HFFc6 (cell line): Measurements from ENCODE around the gene MARCO. TPM values are rescaled to one million over a fixed set of nuclear protein-coding genes. Genes with fewer than 3 reads are reported as not detected.
"Not testable (repeated sequence)": the region's sequence is repeated elsewhere in the genome, so short reads cannot be mapped to it uniquely, and the experiment has no call there.

Experiments
- DNase-seq: peaks from one replicate; pipeline ENCODE4 v3.0.0-alpha.2; 2018
- H3K27ac Mint-ChIP-seq: 2 replicates; pipeline ENCODE4 v1.8.0; 2020; ENCODE audit warnings: mild to moderate bottlenecking, mixed read lengths
- H3K27me3 Mint-ChIP-seq: 2 replicates; pipeline ENCODE4 v1.8.0; 2021; ENCODE audit warnings: mild to moderate bottlenecking, moderate library complexity, mixed read lengths; ENCODE audit not compliant: insufficient read depth
- H3K36me3 Mint-ChIP-seq: 2 replicates; pipeline ENCODE4 v1.8.0; 2021; ENCODE audit warnings: low read depth, mixed read lengths
- H3K4me1 Mint-ChIP-seq: 2 replicates; pipeline ENCODE4 v1.8.0; 2020; ENCODE audit warnings: low read depth, mixed read lengths
- H3K4me3 Mint-ChIP-seq: 2 replicates; pipeline ENCODE4 v1.8.0; 2020; ENCODE audit warnings: mild to moderate bottlenecking, moderate library complexity, mixed read lengths
- H3K9me3 Mint-ChIP-seq: 2 replicates; pipeline ENCODE4 v1.8.0; 2020; ENCODE audit warnings: mild to moderate bottlenecking, mixed read lengths
- CTCF ChIP-seq: fragments of 200-600 bp; sonication (generic); IDR thresholded peaks from 2 replicates; pipeline ENCODE4 v1.5.0; 2021; ENCODE audit warnings: antibody characterized with exemption, mild to moderate bottlenecking
- total RNA-seq, 6 experiments: library from RNA; stranded (reverse); fragmentation: NEBNext Ultra II Directional; extraction: Animal tissue kit (Norgen Biotek cat#: 25700); gene quantifications; 2 replicates in 1 of 6; 3 replicates in 5 of 6; pipeline ENCODE4 v1.2.3, GENCODE V29; 2021

The MARCO gene
- total RNA-seq, 6 experiments from 2014 or later = not detected

DNA sequence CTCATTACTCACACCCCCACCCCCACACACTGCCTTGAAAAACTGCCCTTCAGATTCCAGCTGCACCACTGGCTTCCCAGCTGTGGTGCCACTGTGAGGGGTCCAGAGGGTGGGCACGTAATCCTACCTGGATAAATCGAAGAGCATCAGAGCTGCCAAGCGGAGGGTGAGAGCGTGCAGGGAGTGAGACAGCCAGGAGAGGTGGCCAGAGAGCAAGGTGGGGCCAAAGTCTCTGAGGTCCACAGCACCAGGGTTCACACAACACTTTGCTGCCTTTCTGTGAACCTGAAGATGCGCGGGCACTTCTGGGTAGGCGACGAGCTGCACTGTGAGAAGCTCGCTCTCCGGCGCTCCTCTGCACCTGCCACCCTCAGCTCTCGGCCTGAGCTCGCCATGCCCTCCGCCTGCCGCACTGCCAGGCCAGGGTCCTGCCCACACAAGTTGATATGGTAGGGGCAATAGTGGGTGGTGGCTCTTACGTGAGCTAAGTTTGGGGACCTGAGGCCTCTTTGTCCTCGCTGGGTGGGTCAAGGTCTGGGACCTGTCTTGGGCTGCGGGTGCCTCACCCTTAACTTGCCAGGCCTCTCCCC, 83.9 kb downstream of the MARCO start:
- no peak overlapping the region for H3K4me3 Mint-ChIP-seq
- H3K27me3 Mint-ChIP-seq = peaks cover 6% of the 10 kb centered on the region
- no peak for DNase-seq
- TF ChIP-seq CTCF = no peak
- H3K27ac Mint-ChIP-seq = no peak overlapping the region
- no peaks in the 10 kb centered on the region for H3K4me1 Mint-ChIP-seq
- H3K9me3 Mint-ChIP-seq = no peaks in the 10 kb centered on the region
- H3K36me3 Mint-ChIP-seq = no peaks in the 10 kb centered on the region

DNA sequence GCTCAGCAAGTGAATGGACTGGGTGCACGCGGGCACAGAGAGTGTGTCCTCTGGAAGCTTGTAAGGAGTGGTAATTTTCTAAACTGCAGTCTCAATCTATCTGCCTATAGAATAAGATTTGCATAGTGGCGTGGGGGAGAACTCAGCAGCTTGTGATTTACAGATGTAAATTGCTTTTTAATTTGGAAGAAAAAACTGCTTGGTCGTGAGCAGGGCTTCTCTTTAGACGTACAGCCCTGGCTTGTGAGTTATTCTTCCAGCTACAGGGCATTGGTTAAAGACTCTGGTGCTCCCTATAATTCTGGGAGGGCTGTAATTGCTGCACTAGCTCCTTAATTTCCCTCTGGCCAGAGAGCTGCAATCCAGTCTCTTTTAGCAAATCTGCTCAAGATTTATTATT, 84.9 kb downstream of the MARCO start:
- Mint-ChIP-seq H3K27me3 (peaks cover 6% of the 10 kb centered on the region), H3K4me1 (no peaks in the 10 kb centered on the region), H3K36me3 (no peaks in the 10 kb centered on the region), H3K27ac (no peak overlapping the region), H3K4me3 (no peak overlapping the region), H3K9me3 (no peaks in the 10 kb centered on the region)
- DNase-seq = no peak
- no peak for TF ChIP-seq CTCF

DNA sequence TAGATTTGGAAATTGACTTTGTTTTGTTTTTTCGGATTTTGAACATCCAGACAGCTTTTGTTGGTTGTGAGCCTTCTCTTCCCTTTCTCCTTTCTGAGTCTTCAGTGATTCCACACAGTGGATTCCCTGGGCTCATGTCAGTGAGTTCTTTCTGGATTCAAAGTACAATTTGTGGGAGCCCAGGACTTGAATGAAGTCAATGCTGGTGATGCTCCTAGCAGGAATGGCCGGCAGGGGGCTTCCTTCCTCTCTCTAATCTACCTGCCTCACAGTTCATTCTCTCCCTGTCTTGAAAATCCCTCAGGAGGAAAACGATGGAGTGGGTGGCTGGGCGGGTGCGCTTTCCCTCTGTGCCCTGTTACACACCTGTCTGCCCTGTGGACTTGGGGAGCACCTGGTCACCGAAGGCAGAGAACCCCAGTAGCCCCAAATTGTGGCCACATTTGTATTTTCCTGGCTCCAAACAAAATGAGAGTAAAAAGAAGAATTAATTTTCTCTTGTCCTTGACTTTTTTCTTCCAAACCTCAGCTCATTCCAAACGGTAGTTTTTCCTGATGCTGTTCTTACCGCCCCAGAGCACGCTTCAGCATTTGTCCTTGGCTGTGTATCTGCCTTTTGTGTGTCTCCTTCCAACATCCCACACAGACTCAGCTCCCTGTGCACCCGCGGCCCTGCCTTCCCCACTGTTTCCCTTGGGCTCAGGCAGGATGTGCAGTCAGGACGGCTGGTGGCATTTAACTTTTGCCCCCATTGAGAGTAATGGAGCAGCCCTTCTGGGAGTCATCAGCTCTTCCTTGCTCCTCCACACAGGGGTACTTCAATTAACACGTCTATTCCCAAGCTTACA, 86.6 kb downstream of the MARCO start:
- Mint-ChIP-seq H3K27ac (no peak overlapping the region), H3K27me3 (peaks cover 6% of the 10 kb centered on the region), H3K36me3 (no peaks in the 10 kb centered on the region), H3K4me1 (no peaks in the 10 kb centered on the region), H3K4me3 (no peak overlapping the region), H3K9me3 (no peaks in the 10 kb centered on the region)
- TF ChIP-seq CTCF = peak; percentile 80
- DNase-seq = peak; percentile 32

DNA sequence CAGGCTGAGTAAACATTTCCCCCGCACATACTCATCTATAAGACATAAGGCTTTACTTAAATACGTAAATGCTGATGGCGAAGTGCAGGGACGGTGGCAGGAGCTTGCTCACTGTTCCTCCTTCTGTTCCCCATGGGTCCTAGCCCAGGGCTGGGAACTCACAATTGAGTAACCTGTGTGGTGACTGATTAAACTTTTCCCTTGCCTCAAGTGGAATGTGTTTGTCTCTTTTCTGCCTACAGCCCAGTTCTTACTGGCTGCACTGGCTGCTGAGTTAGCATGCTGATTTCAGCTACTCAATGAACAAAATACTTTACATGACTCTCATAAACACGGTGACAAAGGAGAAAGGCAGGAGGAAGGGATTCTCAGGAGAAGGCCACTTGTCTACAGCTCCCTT, 87.3 kb downstream of the MARCO start:
- H3K4me3 Mint-ChIP-seq = no peak overlapping the region
- H3K27me3 Mint-ChIP-seq = peaks cover 6% of the 10 kb centered on the region

DNA sequence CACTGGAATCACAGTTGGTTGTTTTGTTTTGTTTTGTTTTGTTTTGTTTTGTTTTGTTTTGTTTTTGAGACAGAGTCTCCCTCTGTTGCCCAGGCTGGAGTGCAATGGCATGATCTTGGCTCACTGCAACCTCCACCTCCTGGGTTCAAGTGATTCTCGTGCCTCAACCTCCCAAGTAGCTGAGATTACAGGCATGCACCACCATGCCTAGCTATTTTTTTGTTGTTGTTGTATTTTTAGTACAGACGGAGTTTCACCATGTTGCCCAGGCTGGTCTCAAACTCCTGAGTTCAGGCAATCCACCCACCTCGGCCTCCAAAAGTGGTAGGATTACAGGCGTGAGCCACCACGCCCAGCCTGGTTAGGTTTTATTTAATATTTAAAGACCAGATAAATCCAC, 95.9 kb downstream of the MARCO start:
- not testable (repeated sequence) for H3K27me3 Mint-ChIP-seq, H3K9me3 Mint-ChIP-seq, H3K4me1 Mint-ChIP-seq, H3K4me3 Mint-ChIP-seq, H3K36me3 Mint-ChIP-seq, H3K27ac Mint-ChIP-seq, DNase-seq

More for the DNA sequence above, 87.3 kb downstream of the MARCO start:
- TF ChIP-seq CTCF = no peak
- Mint-ChIP-seq H3K4me1 (no peaks in the 10 kb centered on the region), H3K36me3 (no peaks in the 10 kb centered on the region), H3K9me3 (no peaks in the 10 kb centered on the region), H3K27ac (no peak overlapping the region)
- DNase-seq = no peak

DNA sequence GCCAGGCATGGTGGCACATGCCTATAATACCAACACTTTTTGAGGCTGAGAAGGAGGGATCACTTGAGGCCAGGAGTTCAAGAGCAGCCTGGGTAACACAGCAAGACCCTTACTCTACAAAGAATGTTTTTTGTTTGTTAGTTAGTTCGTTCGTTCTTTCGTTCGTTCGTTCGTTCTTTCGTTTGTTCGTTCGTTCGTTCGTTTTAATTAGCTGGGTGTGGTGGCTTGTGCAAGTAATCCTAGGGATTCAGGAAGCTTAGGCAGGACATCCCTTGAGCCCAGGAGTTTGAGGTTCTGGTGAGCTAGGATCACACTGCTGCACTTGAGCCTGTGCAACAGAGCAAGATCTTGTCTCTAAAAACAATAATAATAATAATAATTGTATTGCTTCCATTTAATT, 98.7 kb downstream of the MARCO start:
- peaks cover 1% of the 10 kb centered on the region; the same call in 1 of the 2 replicates for H3K27me3 Mint-ChIP-seq
- no peak overlapping the region for H3K27ac Mint-ChIP-seq
- H3K4me1 Mint-ChIP-seq = no peaks in the 10 kb centered on the region
- no peak overlapping the region for H3K4me3 Mint-ChIP-seq
- no peak for TF ChIP-seq CTCF
- DNase-seq = no peak
- H3K36me3 Mint-ChIP-seq = no peaks in the 10 kb centered on the region
- H3K9me3 Mint-ChIP-seq = no peaks in the 10 kb centered on the region
